CD4-positive, alpha-beta T cell treated with Interleukin-17A for 4 hours (primary cell): ENCODE data around the gene MTX1.

Source experiments
- DNase-seq: peaks from one replicate; pipeline ENCODE4 v3.0.0-alpha.2; 2020; ENCODE audit warnings: mixed read lengths

Gene MTX1

GRCh38 chr1:155174324-155175280 is 33.9 kb upstream of the MTX1 start:
- DNase-seq, result peak; percentile 80

GRCh38 chr1:155175281-155175926 is 33.1 kb upstream of the MTX1 start:
- DNase-seq, result no peak

GRCh38 chr1:155175927-155176371 is 32.5 kb upstream of the MTX1 start:
- DNase-seq, result peak; percentile 25

DNA sequence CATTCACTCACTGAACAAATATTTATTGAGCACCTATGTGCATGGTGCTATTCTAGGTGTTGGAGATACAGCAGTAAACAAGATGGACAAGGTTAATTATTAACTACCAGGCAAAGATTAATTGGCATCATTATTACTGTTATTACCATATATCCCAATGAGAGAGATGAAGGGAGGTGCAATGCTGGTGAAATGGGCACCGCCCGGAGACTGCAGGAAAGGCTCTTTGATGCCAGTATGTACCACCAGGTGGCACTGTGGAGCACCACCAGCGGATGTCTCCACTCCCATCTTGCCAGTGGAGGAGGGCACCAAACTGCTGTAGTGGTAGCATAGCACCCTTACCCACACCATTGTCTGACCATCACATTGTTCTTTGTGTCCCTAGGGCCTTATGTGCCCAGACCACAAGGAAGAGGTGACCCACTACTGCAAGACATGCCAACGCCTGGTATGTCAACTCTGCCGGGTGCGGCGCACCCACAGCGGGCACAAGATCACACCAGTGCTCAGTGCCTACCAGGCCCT is 31.9 kb upstream of the MTX1 start:
- peak; percentile 93 for DNase-seq

DNA sequence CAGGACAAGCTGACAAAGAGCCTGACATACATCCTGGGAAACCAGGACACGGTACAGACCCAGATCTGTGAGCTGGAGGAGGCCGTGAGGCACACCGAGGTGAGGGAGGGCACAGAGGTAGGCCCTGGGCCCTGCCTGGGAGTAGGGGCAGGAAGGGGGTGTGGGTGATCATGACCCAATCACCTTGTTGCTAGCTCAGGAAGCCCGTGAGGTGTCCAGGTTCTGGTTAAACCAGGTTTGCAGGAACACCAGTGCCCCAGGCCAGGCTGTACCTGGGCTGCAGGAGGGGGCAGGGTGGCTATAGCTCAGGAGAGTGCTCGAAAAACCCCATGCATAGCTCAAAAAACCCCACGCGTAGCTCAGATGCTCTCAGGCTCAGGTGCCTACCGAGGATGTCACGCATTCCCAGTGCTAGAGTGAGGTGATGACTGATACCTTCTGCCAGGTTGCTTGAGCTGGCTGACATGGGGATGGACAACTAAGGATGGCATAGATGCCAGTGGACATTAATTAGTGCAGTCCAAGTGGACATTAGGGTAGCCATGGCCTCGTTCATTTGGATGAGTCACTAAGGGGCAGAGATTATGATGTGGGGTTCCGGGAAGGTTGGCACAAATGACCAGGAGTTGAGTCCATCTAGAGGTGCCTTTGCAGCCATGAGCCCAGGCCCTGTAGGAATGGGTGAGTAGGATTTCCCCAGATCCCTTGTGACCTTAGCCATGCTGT is 31.1 kb upstream of the MTX1 start:
- no peak for DNase-seq

DNA sequence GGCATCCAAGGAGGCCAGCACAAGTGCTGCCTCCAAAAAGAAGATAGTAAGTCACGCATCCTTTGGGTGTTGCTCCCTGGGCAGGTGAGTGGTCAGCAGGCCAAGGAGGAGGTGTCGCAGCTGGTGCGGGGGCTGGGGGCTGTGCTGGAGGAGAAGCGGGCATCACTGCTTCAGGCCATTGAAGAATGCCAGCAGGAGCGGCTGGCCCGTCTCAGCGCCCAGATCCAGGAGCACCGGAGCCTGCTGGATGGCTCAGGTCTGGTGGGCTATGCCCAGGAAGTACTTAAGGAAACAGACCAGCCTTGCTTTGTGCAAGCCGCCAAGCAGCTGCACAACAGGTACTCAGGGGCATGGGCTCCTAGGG is 30.6 kb upstream of the MTX1 start:
- DNase-seq, result no peak

DNA sequence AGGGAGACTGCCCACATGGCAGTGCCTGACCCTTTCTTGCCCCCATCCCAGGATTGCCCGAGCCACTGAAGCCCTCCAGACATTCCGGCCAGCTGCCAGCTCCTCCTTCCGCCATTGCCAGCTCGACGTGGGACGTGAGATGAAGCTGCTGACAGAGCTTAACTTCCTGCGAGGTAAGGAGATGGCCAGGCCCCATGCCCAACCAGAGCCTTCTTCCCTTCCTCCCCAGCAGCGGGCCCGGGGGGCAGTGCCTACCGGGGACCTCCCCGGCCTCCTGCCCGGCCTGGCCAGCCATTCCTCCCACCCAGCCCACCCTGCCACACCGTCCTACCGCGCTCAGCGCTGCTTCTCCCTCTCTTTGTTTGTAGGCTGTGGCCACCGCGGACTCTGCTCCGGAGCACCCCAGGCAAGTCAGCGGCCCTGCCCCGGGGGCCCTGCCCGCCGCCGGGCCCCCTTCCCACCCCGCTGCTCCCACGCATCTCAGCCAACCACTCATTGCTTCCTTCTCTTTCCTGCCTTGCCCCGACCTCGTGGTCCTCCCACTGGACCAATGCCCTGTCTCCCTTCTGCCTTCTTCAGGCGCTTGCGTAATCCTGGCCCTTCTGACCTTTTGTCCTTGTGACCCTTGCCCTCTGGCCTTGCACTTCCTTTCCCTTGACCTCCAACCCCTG is 29.9 kb upstream of the MTX1 start:
- no peak for DNase-seq

GRCh38 chr1:155179112-155180031 is 29.1 kb upstream of the MTX1 start:
- DNase-seq, result no peak

GRCh38 chr1:155181371-155182051 is 27.0 kb upstream of the MTX1 start:
- DNase-seq, result no peak

- DNase-seq, result no peak
Measured at GRCh38 chr1:155182052-155182550, 26.4 kb upstream of the MTX1 start.

DNA sequence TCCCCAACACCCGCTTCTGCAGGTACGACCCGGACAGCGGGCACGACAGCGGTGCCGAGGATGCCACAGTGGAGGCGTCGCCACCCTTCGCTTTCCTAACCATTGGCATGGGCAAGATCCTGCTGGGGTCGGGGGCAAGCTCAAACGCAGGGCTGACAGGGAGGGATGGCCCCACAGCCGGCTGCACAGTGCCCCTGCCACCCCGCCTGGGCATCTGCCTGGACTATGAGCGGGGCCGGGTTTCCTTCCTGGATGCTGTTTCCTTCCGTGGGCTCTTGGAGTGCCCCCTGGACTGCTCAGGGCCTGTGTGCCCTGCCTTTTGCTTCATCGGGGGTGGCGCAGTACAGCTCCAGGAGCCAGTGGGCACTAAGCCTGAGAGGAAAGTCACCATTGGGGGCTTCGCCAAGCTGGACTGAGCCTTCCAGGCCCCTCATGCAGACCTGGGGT is 24.7 kb upstream of the MTX1 start:
- DNase-seq, result no peak

DNA sequence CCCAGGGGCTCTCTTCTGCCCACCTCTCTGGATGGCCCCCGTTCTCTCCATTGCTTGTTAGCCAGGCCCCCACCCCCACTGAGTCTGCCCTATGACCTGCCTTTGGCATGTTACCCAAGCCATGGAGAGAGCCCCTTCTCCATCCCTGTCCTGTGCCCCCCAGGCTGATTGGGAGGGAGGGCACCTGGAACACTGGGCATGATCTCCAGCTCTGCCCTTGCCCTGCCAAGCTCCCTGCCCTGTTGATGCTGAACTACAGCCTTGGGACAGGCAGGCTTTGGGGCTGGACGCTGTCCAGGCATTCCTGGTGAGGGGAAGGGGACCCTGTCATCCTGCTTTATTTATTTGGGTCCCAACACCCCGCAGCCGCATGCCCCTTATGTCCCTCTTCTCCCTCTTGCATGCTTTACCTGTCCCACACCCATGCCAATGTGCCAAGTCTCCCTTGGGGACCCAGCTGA is 24.1 kb upstream of the MTX1 start:
- DNase-seq, result no peak

DNA sequence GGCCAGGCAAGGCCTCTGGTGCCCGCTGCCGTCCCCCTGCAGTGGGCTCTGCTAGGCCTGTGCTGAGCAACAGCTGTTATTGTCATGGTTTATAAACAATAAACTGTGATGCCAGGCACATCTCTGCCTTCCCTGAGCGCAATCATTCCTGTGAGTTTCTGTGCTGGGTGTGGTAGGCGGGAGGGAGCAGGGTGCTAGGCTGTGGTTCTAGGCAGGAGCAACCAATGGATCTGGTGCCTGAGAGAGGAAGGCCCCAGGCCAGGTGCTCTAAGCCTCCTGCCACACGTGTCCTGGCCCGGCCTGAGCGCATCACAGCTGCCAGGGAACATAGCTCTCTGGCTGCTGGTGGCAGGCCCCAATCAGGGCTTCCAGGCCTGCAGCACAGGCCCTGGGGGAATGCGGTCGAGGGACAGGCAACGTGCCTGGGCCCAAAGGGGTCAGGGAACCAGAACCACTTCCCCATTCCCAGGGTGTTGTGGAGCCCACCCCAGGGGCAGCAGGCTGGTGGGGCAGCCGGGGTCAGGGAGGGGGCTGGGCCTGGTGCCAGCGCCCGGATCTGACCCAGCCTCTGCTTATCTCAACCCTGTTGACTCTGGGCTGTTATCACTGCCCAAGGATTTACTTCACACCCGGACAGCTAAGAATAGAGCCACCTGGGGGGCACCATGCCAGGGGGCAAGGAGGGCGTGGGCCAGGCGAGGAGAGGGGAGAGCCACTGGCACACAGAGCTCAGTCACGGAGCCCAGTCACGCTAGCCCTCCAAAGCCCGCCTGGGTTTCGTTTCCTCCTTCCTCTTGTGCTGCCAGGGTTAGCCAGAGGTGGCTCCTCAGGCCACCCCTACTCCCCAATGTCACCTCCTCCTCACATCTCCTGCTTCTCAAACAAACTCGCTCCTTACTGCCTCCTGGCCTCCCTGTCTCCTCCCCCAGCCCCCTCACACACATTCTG is 23.4 kb upstream of the MTX1 start:
- DNase-seq, result no peak

GRCh38 chr1:155185783-155186066 is 22.8 kb upstream of the MTX1 start:
- no peak for DNase-seq

DNA sequence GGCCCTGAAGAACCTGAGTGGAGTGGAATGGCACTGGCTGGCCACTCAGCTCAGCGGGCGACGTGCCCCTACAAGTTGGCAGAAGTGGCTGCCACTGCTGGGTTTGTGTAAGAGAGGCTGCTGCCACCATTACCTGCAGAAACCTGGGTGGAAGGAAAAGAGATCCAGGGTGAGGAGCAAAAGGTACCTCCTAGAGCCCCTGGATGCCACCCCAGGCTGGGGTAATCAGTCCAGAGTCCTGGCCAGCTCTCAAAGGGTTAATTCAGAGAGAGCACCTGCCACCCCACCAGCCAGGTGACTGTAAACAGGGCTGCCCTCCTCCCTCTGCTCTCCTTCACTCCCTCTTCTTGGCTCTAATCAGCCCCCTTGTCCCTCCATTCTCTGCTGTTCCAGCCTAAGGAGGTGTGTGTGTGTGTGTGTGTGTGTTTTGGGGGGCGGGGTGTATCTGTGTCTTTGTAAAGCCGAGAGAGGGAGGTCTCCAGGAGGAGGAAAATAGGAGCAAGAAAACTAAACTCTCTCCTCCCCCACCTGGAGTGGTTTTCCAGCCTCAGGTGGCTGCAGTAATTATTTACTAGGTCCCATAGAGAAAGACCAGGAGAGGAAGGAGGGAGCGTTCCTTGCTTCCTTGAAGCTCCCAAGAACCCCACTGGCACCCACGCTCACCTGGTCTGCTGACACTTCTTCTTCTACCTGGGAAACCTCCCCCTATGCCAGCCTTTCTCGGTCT is 22.3 kb upstream of the MTX1 start:
- no peak for DNase-seq

DNA sequence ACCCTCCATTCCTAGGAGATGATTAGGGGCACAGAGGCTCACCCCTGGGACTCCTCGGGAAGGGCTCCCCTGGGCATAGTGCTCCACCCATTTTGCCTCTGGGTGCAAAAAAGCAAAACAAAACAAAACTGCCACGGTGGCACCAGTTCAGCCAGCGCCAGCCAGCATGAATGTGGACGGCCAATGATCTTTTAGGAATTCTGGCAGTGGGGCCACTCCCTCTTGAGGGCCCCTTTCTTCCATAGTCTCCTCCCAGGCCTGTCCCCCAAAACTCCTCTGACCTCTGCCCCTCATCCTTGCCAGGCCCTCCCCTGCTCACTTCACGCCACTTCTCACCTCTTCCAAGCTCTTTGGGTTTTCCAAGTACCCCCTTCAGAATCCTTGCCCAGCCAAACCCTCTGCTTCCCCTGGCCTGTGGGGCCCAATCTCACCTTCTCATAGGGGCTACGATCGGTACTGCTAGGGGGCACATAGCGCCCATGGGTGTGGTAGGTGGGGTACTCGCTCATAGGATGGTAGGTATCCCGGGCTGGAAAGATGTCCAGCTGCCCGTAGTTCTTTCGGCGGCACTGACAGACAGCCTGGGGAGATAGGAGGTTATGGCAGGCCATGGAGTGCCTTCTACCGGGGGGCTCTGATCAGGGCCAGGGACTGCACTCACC is 21.6 kb upstream of the MTX1 start:
- no peak for DNase-seq

DNA sequence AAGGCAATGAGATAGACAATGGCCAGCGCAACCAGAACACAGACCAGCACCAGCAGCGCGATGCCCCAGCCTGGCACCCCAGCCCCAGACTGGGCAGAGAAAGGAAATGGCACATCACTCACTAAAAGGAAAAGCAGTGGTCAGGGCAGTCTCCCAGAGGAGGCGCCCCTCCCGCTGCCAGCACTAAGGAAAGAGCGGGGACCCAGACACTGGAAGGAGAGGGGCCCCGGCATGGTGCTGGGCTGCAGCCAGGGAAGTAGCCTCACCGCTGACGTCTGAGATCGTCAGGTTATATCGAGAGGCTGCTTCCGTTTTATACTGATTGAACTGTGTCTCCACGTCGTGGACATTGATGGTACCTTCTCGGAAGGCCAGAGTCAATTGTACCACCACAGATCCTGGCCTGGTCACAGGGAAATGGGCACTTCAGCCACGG is 21.0 kb upstream of the MTX1 start:
- no peak for DNase-seq

DNA sequence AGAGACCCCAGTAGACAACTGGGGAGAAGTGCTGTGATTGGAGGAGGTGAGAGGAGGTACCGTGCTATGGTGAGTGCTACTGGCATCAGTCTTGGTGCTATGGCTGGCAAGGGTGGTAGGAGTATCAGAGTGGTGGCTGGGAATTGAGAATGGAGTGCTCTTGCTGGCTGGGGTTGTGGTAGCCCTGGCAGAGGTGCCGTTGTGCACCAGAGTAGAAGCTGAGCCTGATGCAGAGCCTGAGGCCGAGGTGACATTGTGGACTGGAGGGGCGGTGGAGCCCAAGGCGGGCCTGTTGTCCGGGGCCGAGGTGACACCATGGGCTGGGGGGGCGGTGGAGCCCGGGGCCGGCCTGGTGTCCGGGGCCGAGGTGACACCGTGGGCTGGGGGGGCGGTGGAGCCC is 20.2 kb upstream of the MTX1 start:
- no peak for DNase-seq
